Hepatocyte (in vitro differentiated cells): ENCODE measurements around the gene MATN4. TPM values are rescaled to one million over a fixed set of nuclear protein-coding genes. Genes with fewer than 3 reads are reported as not detected.

Experiments used
- DNase-seq: peaks from one replicate; pipeline ENCODE4 v3.0.0-alpha.2; 2016; ENCODE audit warnings: low spot score
- H2AFZ ChIP-seq: fragments of 200-600 bp; sonication (generic); 2 replicates; pipeline ENCODE4 v1.6.0; 2016; ENCODE audit warnings: antibody characterized with exemption, mild to moderate bottlenecking
- H3K27ac ChIP-seq: fragments of 200-600 bp; sonication (generic); 2 replicates; pipeline ENCODE4 v1.5.1; 2016; ENCODE audit warnings: mild to moderate bottlenecking
- H3K27me3 ChIP-seq: fragments of 200-600 bp; sonication (generic); 2 replicates; pipeline ENCODE4 v1.6.1; 2016
- H3K36me3 ChIP-seq: fragments of 200-600 bp; sonication (generic); replicated peaks from 2 replicates; pipeline ENCODE4 v1.5.1; 2016; ENCODE audit warnings: low read depth; ENCODE audit not compliant: insufficient read depth
- H3K4me1 ChIP-seq: fragments of 200-600 bp; sonication (generic); 2 replicates; pipeline ENCODE4 v1.5.1; 2016; ENCODE audit warnings: mild to moderate bottlenecking, moderate library complexity; ENCODE audit not compliant: insufficient read depth
- H3K4me2 ChIP-seq: fragments of 200-600 bp; sonication (generic); 2 replicates; pipeline ENCODE4 v1.6.0; 2016
- H3K4me3 ChIP-seq: fragments of 200-600 bp; sonication (generic); 2 replicates; pipeline ENCODE4 v1.5.1; 2016; ENCODE audit warnings: mild to moderate bottlenecking
- H3K79me2 ChIP-seq: fragments of 200-600 bp; sonication (generic); 2 replicates; pipeline ENCODE4 v1.6.0; 2017; ENCODE audit warnings: mild to moderate bottlenecking
- H3K9me2 ChIP-seq: fragments of 200-600 bp; sonication (generic); replicated peaks from 2 replicates; pipeline ENCODE4 v1.6.0; 2017; ENCODE audit warnings: mild to moderate bottlenecking; ENCODE audit not compliant: insufficient read depth
- H3K9me3 ChIP-seq: fragments of 200-600 bp; sonication (generic); 2 replicates; pipeline ENCODE4 v1.5.1; 2016; ENCODE audit warnings: low read depth, mild to moderate bottlenecking
- H4K20me1 ChIP-seq: fragments of 200-600 bp; sonication (generic); 2 replicates; pipeline ENCODE4 v1.6.0; 2016; ENCODE audit warnings: mild to moderate bottlenecking; ENCODE audit not compliant: insufficient read depth, poor library complexity, severe bottlenecking
- EZH2 ChIP-seq: fragments of 200-600 bp; sonication (generic); IDR thresholded peaks from 2 replicates; pipeline ENCODE4 v1.6.1; 2016; ENCODE audit warnings: antibody characterized with exemption, mild to moderate bottlenecking, borderline replicate concordance
- EZH2phosphoT487 ChIP-seq: fragments of 200-600 bp; sonication (generic); IDR thresholded peaks from one replicate; pipeline ENCODE4 v1.6.1; 2018; ENCODE audit warnings: antibody characterized with exemption, mild to moderate bottlenecking, low read depth, moderate library complexity; ENCODE audit not compliant: unreplicated experiment, severe bottlenecking
- WGBS: methylation state at CpG from one replicate; pipeline ENCODE4 v1.1.6; 2016; ENCODE audit warnings: low lambda C conversion rate; ENCODE audit errors: missing lambda C conversion rate; 5-methylcytosine and 5-hydroxymethylcytosine counted together
- polyA plus RNA-seq: library from polyadenylated mRNA; unstranded; fragments of >200 nt; fragmentation: Nextera tagmentation; extraction: Ambion mirVana; gene quantifications from 2 replicates; pipeline ENCODE4 v1.2.1, GENCODE V29; 2016
- total RNA-seq: library from RNA; depleted of rRNA; stranded (reverse); fragments of >200 nt; gene quantifications from 2 replicates; pipeline ENCODE4 v1.2.3, GENCODE V29; 2014
- TF ChIP-seq, protein P1 (sequence below): fragments of 200-600 bp; sonication (generic); IDR thresholded peaks from 2 replicates; pipeline ENCODE4 v1.5.1; 2016; ENCODE audit warnings: antibody characterized with exemption, mild to moderate bottlenecking; ENCODE audit not compliant: poor library complexity

MATN4 gene
- total and polyA plus RNA-seq, 2 experiments from 2014 or later: 0.57 TPM; not detected in 1

DNA sequence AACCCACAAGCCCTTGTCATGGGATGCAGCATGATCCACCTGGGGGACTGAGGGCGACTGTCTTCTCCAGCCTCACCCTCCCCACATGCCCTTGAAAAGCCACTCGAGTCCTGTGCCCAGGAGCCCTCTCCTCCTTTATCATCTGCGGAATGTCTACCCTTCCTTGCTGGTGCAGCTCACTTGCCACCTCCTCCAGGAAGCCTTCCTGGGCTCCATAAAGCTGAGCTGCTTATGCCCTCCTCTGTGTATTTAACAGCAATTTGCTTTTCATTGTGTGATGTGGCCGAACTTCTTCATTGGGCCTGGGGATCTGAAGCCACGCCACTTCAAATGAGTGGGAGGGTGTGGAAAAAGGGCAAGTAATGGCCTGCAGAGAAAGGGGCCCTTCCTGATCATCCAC, 19.2 kb downstream of the MATN4 start:
- DNase-seq: no peak
- Histone ChIP-seq H3K27me3 (peaks cover 14% of the 10 kb centered on the region), H3K4me1 (no peaks in the 10 kb centered on the region), H4K20me1 (no peaks in the 10 kb centered on the region), H3K27ac (no peak overlapping the region), H3K79me2 (no peaks in the 10 kb centered on the region), H3K9me3 (no peaks in the 10 kb centered on the region), H3K4me3 (no peak overlapping the region), H2AFZ (no peak overlapping the region), H3K36me3 (no peaks in the 10 kb centered on the region), H3K9me2 (no peaks in the 10 kb centered on the region), H3K4me2 (no peak overlapping the region)
- 92% methylated on average over 5 of the region's 5 CpGs for WGBS
- no peak for TF ChIP-seq EZH2phosphoT487
- TF ChIP-seq, protein P1, sequence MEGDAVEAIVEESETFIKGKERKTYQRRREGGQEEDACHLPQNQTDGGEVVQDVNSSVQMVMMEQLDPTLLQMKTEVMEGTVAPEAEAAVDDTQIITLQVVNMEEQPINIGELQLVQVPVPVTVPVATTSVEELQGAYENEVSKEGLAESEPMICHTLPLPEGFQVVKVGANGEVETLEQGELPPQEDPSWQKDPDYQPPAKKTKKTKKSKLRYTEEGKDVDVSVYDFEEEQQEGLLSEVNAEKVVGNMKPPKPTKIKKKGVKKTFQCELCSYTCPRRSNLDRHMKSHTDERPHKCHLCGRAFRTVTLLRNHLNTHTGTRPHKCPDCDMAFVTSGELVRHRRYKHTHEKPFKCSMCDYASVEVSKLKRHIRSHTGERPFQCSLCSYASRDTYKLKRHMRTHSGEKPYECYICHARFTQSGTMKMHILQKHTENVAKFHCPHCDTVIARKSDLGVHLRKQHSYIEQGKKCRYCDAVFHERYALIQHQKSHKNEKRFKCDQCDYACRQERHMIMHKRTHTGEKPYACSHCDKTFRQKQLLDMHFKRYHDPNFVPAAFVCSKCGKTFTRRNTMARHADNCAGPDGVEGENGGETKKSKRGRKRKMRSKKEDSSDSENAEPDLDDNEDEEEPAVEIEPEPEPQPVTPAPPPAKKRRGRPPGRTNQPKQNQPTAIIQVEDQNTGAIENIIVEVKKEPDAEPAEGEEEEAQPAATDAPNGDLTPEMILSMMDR: no peak
- TF ChIP-seq EZH2: no peak

DNA sequence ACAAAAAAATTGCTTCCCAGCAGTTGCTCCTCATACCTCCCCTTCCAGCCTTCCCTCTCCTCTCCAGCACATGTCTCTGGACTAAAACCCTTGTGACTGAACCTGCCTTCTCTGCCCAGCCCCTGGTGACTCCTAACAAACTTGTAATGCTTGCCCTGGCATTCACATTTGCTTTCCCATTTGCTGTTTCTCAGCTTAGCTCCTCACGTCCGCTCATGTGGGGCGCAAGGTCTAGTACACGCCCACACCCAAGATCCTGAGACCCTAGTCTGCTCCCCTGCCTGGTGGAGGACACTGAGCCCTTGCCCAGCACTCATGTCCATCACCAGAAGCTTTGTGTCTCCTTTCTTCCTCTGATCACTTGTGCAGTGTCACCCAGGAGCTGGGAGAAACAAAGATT, 19.7 kb downstream of the MATN4 start:
- Histone ChIP-seq H3K4me3 (no peak overlapping the region), H3K36me3 (no peaks in the 10 kb centered on the region), H3K27me3 (peaks cover 14% of the 10 kb centered on the region), H3K9me3 (no peaks in the 10 kb centered on the region), H3K79me2 (no peaks in the 10 kb centered on the region), H3K27ac (no peak overlapping the region), H3K9me2 (no peaks in the 10 kb centered on the region), H4K20me1 (no peaks in the 10 kb centered on the region), H3K4me2 (no peak overlapping the region), H2AFZ (no peak overlapping the region), H3K4me1 (no peaks in the 10 kb centered on the region)
- WGBS: 95% methylated on average over 4 of the region's 4 CpGs
- TF ChIP-seq EZH2: no peak
- TF ChIP-seq, protein P1: no peak
- no peak for TF ChIP-seq EZH2phosphoT487
- DNase-seq: no peak

DNA sequence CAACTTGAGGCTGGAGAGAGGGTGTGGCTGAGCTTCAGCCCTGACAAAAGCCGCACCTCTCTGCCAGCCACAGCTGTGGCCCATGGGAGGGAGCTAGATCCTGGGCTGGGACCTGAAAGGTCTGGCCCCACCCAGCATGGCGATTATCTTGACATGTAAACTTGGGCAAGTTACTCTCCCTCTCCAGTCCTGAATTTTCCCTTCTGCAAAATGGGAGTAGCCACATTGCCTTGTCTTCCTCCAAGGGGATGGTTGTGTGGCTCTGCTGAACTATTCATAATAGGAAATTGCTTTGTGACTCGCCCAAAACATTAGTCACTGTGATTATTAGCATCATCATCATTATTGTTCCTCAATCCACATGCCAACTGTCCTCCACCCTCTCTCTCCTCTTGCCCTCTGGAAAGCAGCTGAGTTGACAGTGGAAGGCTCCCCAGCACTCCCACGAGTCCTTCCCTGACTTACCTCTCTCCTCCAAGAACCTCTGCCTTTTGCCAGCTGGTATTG, 24.5 kb downstream of the MATN4 start:
- Histone ChIP-seq H3K27ac (no peak overlapping the region), H2AFZ (no peak overlapping the region), H3K9me3 (no peaks in the 10 kb centered on the region), H4K20me1 (no peaks in the 10 kb centered on the region), H3K79me2 (no peaks in the 10 kb centered on the region), H3K36me3 (no peaks in the 10 kb centered on the region), H3K4me3 (no peak overlapping the region), H3K4me1 (no peaks in the 10 kb centered on the region), H3K9me2 (no peaks in the 10 kb centered on the region), H3K4me2 (no peak overlapping the region), H3K27me3 (no peaks in the 10 kb centered on the region)
- DNase-seq: no peak
- WGBS: 85% methylated on average over 4 of the region's 4 CpGs
- TF ChIP-seq EZH2 (no peak), EZH2phosphoT487 (no peak)
- TF ChIP-seq, protein P1: no peak
